RWPE2 (cell line): ENCODE results near the gene RHOT2.

Experiments
- ATAC-seq: fragments of 200-7000 bp; cut with Tn5 transposase; 3 replicates; pipeline ENCODE4 v1.9.1; 2021; ENCODE audit warnings: low read depth
- DNase-seq: peaks from one replicate; pipeline ENCODE4 v3.0.0-alpha.2; 2020; ENCODE audit warnings: low spot score
- H3K27ac ChIP-seq: fragments of 450-650 bp; 2 replicates; pipeline ENCODE4 v1.5.1; 2017; ENCODE audit warnings: mild to moderate bottlenecking; ENCODE audit not compliant: poor library complexity, severe bottlenecking
- H3K27me3 ChIP-seq: fragments of 250-450 bp; sonication (Bioruptor Pico); 2 replicates; pipeline ENCODE4 v1.5.1; 2021; ENCODE audit warnings: mild to moderate bottlenecking, moderate library complexity; ENCODE audit not compliant: insufficient read depth, poor library complexity, severe bottlenecking
- H3K36me3 ChIP-seq: fragments of 250-450 bp; sonication (Bioruptor Pico); 2 replicates; pipeline ENCODE4 v1.5.1; 2020; ENCODE audit warnings: low read depth, mild to moderate bottlenecking, moderate library complexity
- H3K4me1 ChIP-seq: fragments of 250-450 bp; sonication (Bioruptor Pico); 2 replicates; pipeline ENCODE4 v1.5.1; 2021; ENCODE audit warnings: mild to moderate bottlenecking, moderate library complexity; ENCODE audit not compliant: insufficient read depth, poor library complexity, severe bottlenecking
- H3K4me3 ChIP-seq: fragments of 250-450 bp; sonication (Bioruptor Pico); 2 replicates; pipeline ENCODE4 v1.5.1; 2021; ENCODE audit warnings: mild to moderate bottlenecking, moderate library complexity; ENCODE audit not compliant: severe bottlenecking
- H3K9me3 ChIP-seq: fragments of 250-450 bp; sonication (Bioruptor Pico); 2 replicates; pipeline ENCODE4 v1.5.1; 2021; ENCODE audit warnings: mild to moderate bottlenecking, moderate library complexity; ENCODE audit not compliant: severe bottlenecking
- CTCF ChIP-seq: fragments of 450-650 bp; IDR thresholded peaks from one replicate; pipeline ENCODE4 v1.5.1; 2017; ENCODE audit warnings: mild to moderate bottlenecking, moderate library complexity; ENCODE audit not compliant: poor library complexity, severe bottlenecking

The RHOT2 gene

DNA sequence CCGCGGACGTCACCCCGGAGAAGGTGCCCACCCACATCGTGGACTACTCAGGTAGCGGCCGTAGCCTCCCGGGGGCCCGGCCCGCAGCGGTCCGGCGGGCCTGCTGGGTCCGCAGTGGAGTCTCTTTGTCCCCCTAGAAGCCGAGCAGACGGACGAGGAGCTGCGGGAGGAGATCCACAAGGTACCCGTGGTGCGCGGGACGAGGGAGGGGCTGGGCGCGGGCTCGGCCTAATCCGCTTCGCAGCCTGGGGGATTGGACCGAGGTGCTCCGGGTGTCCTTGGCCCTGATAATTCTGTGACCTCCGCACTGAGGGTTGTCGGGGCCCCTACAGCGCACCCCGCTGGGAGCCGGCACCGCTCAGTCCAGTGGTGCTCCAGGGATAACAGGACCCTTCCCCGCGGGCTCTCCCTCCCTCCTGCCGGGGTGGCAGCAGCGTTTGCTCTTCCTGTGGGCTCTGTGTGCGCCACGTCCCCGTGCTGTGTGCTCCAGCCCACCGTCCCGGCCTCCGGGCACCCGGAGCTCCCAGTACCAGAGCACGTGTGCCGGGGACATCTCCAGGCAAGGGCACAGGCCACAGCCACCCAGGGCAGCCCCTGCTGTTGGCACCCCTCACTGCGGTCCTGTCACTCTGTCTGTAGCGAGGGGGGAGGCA, 713 bp downstream of the RHOT2 start:
- Histone ChIP-seq H3K9me3 (no peaks in the 10 kb centered on the region), H3K36me3 (peaks cover 39% of the 10 kb centered on the region), H3K27ac (peak overlapping the region; percentile 68), H3K27me3 (no peaks in the 10 kb centered on the region), H3K4me3 (peak overlapping the region; percentile 72), H3K4me1 (no peaks in the 10 kb centered on the region)
- ATAC-seq (peak; percentile 7; the same call in 1 of the 3 replicates), DNase-seq (no peak)
- no peak for TF ChIP-seq CTCF

DNA sequence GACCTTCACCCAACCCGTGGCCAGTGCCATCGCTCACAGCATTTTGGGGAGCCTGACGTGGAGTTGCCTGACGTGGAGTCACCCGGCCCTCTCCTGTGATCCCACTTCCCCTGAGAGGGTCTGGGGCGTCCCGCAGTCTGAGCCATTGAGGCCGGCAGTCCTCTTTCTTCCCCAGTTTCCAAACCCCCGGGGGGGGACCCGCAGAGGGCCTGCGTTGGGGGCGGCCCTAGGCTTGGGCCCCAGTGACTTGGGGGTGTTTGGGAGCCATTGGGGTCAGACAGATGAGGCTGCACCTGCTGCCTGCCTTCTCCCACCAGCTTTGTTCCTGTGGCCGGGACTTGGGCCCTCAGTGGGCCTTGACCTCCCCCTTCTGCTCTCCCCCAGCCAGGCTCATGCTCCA, 1.7 kb downstream of the RHOT2 start:
- no peak for TF ChIP-seq CTCF
- Histone ChIP-seq H3K27ac (no peak overlapping the region), H3K9me3 (no peaks in the 10 kb centered on the region), H3K4me3 (no peak overlapping the region), H3K36me3 (peaks cover 46% of the 10 kb centered on the region), H3K27me3 (no peaks in the 10 kb centered on the region), H3K4me1 (no peaks in the 10 kb centered on the region)
- ATAC-seq = no peak
- no peak for DNase-seq

DNA sequence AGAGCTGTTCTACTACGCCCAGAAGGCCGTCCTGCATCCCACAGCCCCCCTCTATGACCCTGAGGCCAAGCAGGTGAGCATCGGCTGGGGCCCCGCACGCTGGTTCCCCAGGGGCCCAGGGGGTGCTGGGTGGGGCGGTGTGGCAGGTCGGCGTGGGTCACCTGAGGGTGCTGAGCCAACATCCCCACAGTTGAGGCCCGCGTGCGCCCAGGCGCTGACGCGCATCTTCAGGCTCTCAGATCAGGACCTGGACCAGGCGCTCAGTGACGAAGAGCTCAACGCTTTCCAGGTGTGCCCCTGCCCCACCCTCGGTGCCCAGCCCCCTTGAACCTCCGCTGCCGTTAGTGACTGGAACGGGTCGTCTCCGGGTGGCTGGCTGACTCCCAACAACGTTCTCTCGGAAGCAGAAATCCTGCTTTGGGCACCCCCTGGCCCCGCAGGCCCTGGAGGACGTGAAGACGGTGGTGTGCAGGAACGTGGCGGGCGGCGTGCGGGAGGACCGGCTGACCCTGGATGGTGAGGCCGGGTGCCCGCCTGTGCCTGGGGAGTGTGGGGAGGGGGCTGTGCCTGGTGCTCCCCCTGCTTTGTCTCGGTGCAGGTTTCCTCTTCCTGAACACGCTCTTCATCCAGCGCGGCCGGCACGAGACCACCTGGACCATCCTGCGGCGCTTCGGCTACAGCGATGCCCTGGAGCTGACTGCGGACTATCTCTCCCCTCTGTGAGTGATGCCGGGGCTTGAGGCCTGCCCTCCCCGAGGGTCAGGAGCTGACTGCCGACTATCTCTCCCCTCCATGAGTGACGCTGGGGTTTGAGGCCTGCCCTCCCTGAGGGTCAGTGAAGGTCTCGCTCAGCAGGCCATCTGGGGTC, 2.8 kb downstream of the RHOT2 start:
- TF ChIP-seq CTCF = no peak
- DNase-seq (no peak), ATAC-seq (no peak)
- Histone ChIP-seq H3K27me3 (no peaks in the 10 kb centered on the region), H3K4me1 (no peaks in the 10 kb centered on the region), H3K27ac (no peak overlapping the region), H3K36me3 (peaks cover 46% of the 10 kb centered on the region), H3K9me3 (no peaks in the 10 kb centered on the region), H3K4me3 (no peak overlapping the region)

- H3K36me3 ChIP-seq = peaks cover 46% of the 10 kb centered on the region
- H3K4me3 ChIP-seq = no peak overlapping the region
- no peak overlapping the region for H3K27ac ChIP-seq
- H3K4me1 ChIP-seq = peaks cover 3% of the 10 kb centered on the region
- no peak for TF ChIP-seq CTCF
- no peaks in the 10 kb centered on the region for H3K27me3 ChIP-seq
- DNase-seq = no peak
- no peak for ATAC-seq
- H3K9me3 ChIP-seq = no peaks in the 10 kb centered on the region
These were observed 3.6 kb downstream of the RHOT2 start for GRCh38 chr16:671353-672131.
